LHCN-M2 (cell line): ENCODE data around the gene HSPA9. TPM values are rescaled to one million over a fixed set of nuclear protein-coding genes. Genes with fewer than 3 reads are reported as not detected.

ENCODE experiments used
- DNase-seq: peaks from one replicate; pipeline ENCODE4 v3.0.0-alpha.2; 2012; ENCODE audit warnings: low read depth
- total RNA-seq: library from RNA; depleted of rRNA; stranded (reverse); fragments of >200 nt; gene quantifications from 2 replicates; pipeline ENCODE4 v1.2.3, GENCODE V29; 2014

HSPA9 gene
- total RNA-seq, 1 experiment from 2014 or later, result 424 TPM

GRCh38 chr5:138595180-138595795 lies 20.1 kb upstream of the HSPA9 start:
- no peak for DNase-seq

DNA sequence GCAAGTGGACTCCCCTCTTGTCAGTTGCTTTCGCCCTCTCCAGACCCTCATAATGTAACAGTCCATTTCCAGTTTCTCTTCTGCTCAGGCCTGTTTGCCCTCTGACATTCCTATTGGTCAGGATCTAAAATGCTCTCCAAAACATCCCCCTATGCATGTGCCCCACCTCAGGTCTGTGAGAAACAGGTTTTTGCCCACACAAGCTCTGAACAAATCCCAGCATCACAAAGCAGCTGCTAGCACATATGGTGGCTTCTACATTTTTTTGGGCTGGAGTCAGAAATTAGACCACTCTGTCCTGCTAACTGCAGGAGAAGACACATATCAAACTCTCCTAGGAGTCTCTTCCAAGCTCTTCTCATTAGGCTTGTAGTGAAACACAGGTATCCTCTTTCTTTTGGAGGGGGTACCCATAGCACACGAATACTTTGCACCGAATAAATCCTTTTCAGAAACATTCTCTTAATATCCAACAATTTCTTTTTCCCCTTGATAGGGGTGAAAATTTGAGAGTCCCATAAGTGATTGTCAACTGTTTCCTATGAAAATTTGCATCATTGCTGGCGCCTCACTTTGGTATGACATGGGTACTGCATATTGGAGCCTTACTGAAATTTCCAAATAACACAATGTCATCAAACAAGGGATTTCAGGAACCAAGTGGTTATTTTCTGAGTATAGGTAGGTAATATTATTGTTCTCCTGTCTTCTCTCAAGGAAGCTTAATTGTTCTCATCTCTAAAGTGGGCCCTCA lies 19.3 kb upstream of the HSPA9 start:
- DNase-seq, result no peak

- DNase-seq, result no peak
Measured at GRCh38 chr5:138588013-138588788, 13.0 kb upstream of the HSPA9 start.

GRCh38 chr5:138585157-138585556 lies 10.0 kb upstream of the HSPA9 start:
- no peak for DNase-seq

DNA sequence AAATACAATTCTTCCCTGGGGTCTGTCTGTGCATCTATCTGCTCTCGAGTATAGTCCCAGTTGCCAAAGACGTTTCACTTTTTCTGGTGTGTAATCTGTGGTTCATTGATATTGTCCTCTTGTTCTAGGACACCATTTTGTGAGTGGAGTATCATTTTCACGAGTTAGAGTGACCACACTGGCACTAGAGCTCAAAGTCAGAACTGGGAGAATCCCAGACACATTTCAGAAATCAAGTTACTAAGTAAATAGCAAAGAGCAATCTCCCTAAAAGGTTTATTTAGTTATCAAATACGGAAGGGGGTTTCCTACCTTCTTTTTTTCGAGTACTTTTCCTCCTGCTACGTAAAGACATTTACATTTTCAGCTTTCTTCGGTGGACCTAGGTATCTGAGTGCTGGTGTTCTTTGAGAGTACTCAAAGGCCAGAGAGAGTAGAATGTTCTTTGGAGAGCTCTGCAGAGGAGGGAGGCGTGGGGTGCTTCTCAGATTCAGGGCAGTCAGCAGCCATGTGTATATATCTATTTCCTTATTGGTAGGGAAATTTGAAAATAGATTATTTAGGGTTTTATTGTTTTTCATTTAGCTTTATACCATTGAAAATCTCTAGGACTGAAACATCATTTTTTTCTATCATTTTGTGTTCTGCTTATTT lies 8.9 kb upstream of the HSPA9 start:
- no peak for DNase-seq

GRCh38 chr5:138582959-138583358 lies 7.8 kb upstream of the HSPA9 start:
- DNase-seq, result no peak

DNA sequence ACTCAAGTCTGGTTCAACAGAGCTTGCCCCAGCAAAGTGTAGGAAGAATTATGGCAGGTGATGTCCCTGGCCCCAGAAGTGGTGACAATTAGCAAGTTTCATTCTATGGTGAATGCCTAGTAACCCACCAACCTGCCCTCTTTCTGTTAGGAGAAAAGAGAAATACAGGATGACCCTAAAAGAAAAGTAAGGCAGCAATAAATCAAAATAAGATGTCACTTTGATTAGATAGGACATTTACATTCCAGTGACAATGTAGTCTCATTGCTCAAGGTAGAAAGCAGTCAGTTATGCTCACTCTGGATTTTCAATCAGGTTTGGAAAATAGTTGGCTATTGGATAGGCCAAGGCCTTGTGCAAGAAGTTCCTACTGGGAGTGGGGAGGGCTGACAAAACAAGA lies 5.6 kb upstream of the HSPA9 start:
- DNase-seq, result no peak

GRCh38 chr5:138580001-138580400 lies 4.8 kb upstream of the HSPA9 start:
- DNase-seq, result no peak

GRCh38 chr5:138579517-138579863 lies 4.3 kb upstream of the HSPA9 start:
- no peak for DNase-seq

DNA sequence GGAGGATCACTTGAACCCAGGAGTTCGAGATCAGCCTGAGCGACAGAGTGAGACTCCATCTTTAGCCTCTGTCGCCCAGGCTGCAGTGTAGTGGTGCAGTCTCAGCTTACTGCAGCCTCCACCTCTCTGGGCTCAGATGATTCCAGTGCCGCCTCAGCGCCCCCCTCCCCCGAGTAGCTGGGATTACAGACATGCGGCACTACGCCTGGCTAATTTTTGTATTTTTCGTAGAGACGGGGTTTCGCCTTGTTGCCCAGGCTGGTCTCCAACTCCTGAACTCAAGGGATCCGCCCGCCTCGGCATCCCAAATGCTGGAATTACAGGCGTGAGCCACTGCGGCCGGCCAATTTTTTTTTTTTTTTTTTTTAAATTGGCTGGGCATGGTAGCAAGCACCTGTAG lies 2.3 kb upstream of the HSPA9 start:
- no peak for DNase-seq

GRCh38 chr5:138574744-138575193 lies 432 bp downstream of the HSPA9 start:
- no peak for DNase-seq

GRCh38 chr5:138573949-138574670 lies 1.1 kb downstream of the HSPA9 start:
- DNase-seq, result peak; percentile 28

GRCh38 chr5:138573223-138573622 lies 2.0 kb downstream of the HSPA9 start:
- no peak for DNase-seq

GRCh38 chr5:138570871-138571270 lies 4.3 kb downstream of the HSPA9 start:
- DNase-seq, result no peak

GRCh38 chr5:138569782-138570181 lies 5.4 kb downstream of the HSPA9 start:
- DNase-seq, result no peak

GRCh38 chr5:138568061-138568824 lies 7.0 kb downstream of the HSPA9 start:
- DNase-seq, result peak; percentile 11

- no peak for DNase-seq
Measured at GRCh38 chr5:138566792-138567191, 8.4 kb downstream of the HSPA9 start.

DNA sequence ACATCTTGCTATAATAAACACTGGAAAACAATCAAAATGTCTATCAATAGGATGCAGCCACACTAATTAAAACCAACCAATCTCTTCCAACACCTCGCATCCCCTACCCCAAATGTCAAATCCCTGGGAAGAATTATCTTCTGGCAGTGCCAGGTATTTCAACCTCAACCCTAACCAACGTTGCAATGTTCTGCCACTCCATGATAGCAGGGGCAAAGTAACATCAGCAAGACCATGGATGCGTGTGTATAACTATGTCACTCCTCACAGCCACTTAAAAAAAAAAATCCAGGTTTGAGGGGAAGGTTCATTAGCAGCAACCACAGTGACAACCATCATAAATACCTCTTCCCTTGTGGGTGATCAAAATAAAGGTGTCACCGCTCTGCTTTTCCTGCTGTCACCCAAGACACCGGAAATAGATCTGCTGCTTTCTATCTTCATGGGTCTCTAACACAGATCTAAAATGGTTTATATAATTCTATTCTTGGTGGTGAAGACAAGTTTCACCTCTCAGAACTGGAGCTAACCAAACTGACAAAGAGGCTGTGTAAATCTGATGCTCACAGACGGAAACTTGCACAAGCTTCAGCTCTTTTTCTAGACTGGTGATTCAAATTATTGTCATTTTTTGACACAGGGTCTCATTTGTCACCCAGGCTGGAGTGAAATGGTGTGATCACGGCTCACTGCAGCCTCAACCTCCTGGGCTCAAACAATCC lies 9.9 kb downstream of the HSPA9 start:
- DNase-seq, result no peak

GRCh38 chr5:138564242-138564641 lies 11.0 kb downstream of the HSPA9 start:
- DNase-seq, result no peak
